Smooth muscle cell (in vitro differentiated cells): ENCODE data around the gene HPRT1. TPM values are rescaled to one million over a fixed set of nuclear protein-coding genes. Genes with fewer than 3 reads are reported as not detected.

Experiments used
- DNase-seq: peaks from one replicate; lab custom pipeline; 2025; ENCODE audit not compliant: unreplicated experiment; lab: John Stamatoyannopoulos, UW
- H2AFZ ChIP-seq: fragments of 200-600 bp; sonication (generic); 2 replicates; pipeline ENCODE4 v1.6.0; 2016; ENCODE audit warnings: antibody characterized with exemption, low read depth, mild to moderate bottlenecking
- H3F3A ChIP-seq: fragments of 200-600 bp; sonication (generic); 2 replicates; pipeline ENCODE4 v1.6.0; 2017; ENCODE audit warnings: antibody characterized with exemption, low read depth
- H3K27ac ChIP-seq: fragments of 200-600 bp; sonication (generic); 2 replicates; pipeline ENCODE4 v1.5.1; 2016; ENCODE audit warnings: low read depth, mild to moderate bottlenecking
- H3K27me3 ChIP-seq: fragments of 200-600 bp; sonication (generic); 2 replicates; pipeline ENCODE4 v1.6.1; 2016; ENCODE audit warnings: low read depth, mild to moderate bottlenecking
- H3K36me3 ChIP-seq: fragments of 200-600 bp; sonication (generic); 2 replicates; pipeline ENCODE4 v1.5.1; 2016; ENCODE audit warnings: low read depth
- H3K4me1 ChIP-seq: fragments of 200-600 bp; sonication (generic); 2 replicates; pipeline ENCODE4 v1.5.1; 2016; ENCODE audit warnings: low read depth
- H3K4me2 ChIP-seq: fragments of 200-600 bp; sonication (generic); 2 replicates; pipeline ENCODE4 v1.6.0; 2016; ENCODE audit warnings: mild to moderate bottlenecking
- H3K4me3 ChIP-seq: fragments of 200-600 bp; sonication (generic); 2 replicates; pipeline ENCODE4 v1.5.1; 2016; ENCODE audit warnings: mild to moderate bottlenecking
- H3K79me2 ChIP-seq: fragments of 200-600 bp; sonication (generic); 2 replicates; pipeline ENCODE4 v1.6.0; 2016; ENCODE audit warnings: low read depth, mild to moderate bottlenecking
- H3K9ac ChIP-seq: fragments of 200-600 bp; sonication (generic); 2 replicates; pipeline ENCODE4 v1.6.0; 2016; ENCODE audit warnings: low read depth
- H3K9me3 ChIP-seq: fragments of 200-600 bp; sonication (generic); replicated peaks from 2 replicates; pipeline ENCODE4 v1.5.1; 2016; ENCODE audit warnings: low read depth
- H4K20me1 ChIP-seq: fragments of 200-600 bp; sonication (generic); 2 replicates; pipeline ENCODE4 v1.6.0; 2016; ENCODE audit warnings: low read depth
- CTCF ChIP-seq: fragments of 200-600 bp; sonication (generic); IDR thresholded peaks from 2 replicates; pipeline ENCODE4 v1.5.1; 2017; ENCODE audit warnings: borderline replicate concordance, mild to moderate bottlenecking, antibody characterized with exemption; ENCODE audit not compliant: insufficient read depth, poor library complexity, severe bottlenecking
- WGBS: methylation state at CpG from one replicate; pipeline ENCODE4 v1.1.7; 2016; ENCODE audit warnings: low lambda C conversion rate; 5-methylcytosine and 5-hydroxymethylcytosine counted together
- polyA plus RNA-seq: library from polyadenylated mRNA; unstranded; fragments of >200 nt; fragmentation: Nextera tagmentation; extraction: Ambion mirVana; gene quantifications from 2 replicates; pipeline ENCODE4 v1.2.1, GENCODE V29; 2016
- total RNA-seq: library from RNA; depleted of rRNA; stranded (reverse); fragments of >200 nt; gene quantifications from 2 replicates; pipeline ENCODE4 v1.2.3, GENCODE V29; 2014

The HPRT1 gene
- total and polyA plus RNA-seq, 2 experiments from 2014 or later, result 12.6 to 16.2 TPM

DNA sequence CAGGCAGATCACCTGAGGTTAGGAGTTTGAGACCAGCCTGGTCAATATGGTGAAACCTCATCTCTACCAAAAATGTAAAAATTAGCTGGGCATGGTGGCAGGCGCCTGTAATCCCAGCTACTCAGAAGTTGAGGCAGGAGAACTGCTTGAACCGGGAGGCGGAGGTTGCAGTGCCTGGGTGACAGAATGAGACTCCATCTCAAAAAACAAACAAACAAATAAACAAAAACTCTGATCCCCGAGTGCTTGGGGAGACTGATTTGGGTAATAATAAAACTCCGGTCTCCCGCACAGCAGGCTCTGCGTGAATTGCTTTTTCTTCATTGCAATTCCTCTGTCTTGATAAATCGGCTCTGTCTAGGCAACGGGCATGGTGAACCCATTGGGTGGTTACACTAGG is 73.4 kb downstream of the HPRT1 start:
- no peaks in the 10 kb centered on the region for H4K20me1 ChIP-seq
- WGBS, result 77% methylated on average over 9 of the region's 9 CpGs
- H3K4me2 ChIP-seq, result no peak overlapping the region

GRCh38 chrX:134533952-134534351 is 74.0 kb downstream of the HPRT1 start:
- WGBS, result 71% methylated on average over 4 of the region's 4 CpGs
- Histone ChIP-seq H4K20me1 (no peaks in the 10 kb centered on the region), H3K36me3 (no peaks in the 10 kb centered on the region), H3K27ac (no peak overlapping the region), H3K27me3 (no peaks in the 10 kb centered on the region), H3K9ac (no peak overlapping the region), H2AFZ (no peak overlapping the region), H3F3A (no peaks in the 10 kb centered on the region), H3K4me2 (no peak overlapping the region), H3K79me2 (no peaks in the 10 kb centered on the region), H3K4me1 (no peaks in the 10 kb centered on the region), H3K4me3 (no peak overlapping the region), H3K9me3 (no peaks in the 10 kb centered on the region)
- TF ChIP-seq CTCF, result no peak
- no peak for DNase-seq

More for the DNA sequence above, 73.4 kb downstream of the HPRT1 start:
- H3F3A ChIP-seq, result no peaks in the 10 kb centered on the region
- H2AFZ ChIP-seq, result no peak overlapping the region
- H3K79me2 ChIP-seq, result no peaks in the 10 kb centered on the region
- no peak for TF ChIP-seq CTCF
- no peaks in the 10 kb centered on the region for H3K4me1 ChIP-seq
- no peaks in the 10 kb centered on the region for H3K27me3 ChIP-seq
- H3K4me3 ChIP-seq, result no peak overlapping the region
- no peaks in the 10 kb centered on the region for H3K36me3 ChIP-seq
- H3K9me3 ChIP-seq, result no peaks in the 10 kb centered on the region
- no peak overlapping the region for H3K9ac ChIP-seq
- H3K27ac ChIP-seq, result no peak overlapping the region
- no peak for DNase-seq

DNA sequence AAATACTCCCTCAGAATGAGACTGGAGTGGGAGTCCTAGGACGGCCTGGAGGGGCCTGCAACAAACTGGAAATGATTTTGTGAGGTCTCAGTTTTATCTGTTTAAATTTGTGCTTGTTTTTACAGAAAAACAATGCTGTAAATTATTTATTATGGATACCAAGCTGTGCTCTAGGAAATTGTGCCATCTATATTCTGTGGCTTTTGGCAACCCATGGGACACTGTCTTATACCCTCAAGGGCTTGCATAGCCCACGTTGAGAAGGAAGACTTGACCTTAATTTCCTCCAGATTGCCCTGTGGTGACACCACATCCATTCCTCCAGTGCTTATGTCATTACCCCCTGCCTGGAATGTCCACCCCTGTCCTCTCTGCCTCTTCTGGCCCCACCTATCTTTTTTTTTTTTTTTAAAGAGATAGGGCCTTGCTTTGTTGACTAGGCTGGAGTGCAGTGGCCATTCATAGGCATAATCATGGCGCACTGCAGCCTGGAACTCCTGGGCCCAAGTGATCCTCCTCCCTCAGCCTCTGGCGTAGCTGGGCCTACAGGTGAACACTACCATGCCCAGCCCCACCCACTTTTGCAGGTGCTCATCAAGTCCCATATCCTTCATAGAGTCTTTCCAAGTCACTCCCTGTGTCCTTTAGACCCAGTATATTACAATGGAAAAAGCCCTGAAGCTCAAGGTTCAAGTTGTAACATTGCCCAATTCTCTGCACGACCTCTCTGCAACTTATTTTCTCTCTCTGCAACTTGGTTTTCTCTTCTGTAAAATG is 77.4 kb downstream of the HPRT1 start:
- no peaks in the 10 kb centered on the region for H3K9me3 ChIP-seq
- no peaks in the 10 kb centered on the region for H3K36me3 ChIP-seq
- H3K79me2 ChIP-seq, result no peaks in the 10 kb centered on the region
- no peak overlapping the region for H3K4me2 ChIP-seq
- DNase-seq, result no peak
- TF ChIP-seq CTCF, result no peak
- 57% methylated on average over 5 of the region's 5 CpGs for WGBS
- H2AFZ ChIP-seq, result no peak overlapping the region
- no peak overlapping the region for H3K9ac ChIP-seq
- H3K27ac ChIP-seq, result peak overlapping the region; percentile 62
- H3K27me3 ChIP-seq, result no peaks in the 10 kb centered on the region
- no peaks in the 10 kb centered on the region for H3F3A ChIP-seq
- no peaks in the 10 kb centered on the region for H4K20me1 ChIP-seq
- H3K4me3 ChIP-seq, result no peak overlapping the region
- no peaks in the 10 kb centered on the region for H3K4me1 ChIP-seq

DNA sequence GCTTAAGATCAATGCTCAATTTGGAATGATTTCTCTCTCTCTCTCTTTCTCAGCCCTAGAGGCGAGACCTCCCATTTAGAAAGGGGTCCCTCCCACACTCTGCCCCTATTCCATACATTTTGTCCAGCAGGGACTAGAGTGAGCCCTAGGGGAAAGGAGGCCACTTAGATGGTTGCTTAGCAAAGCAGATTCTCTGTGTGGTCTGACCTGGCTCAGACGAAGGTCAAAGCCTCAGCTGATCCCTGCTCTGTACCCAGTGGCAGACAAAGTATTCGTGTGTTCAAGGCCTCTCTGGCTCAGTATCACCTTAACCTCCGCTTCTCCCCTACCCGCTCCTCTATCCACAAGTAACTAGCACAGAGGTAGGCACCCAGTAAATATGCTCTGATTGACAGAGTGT is 78.4 kb downstream of the HPRT1 start:
- H3K79me2 ChIP-seq, result no peaks in the 10 kb centered on the region
- H3K9ac ChIP-seq, result no peak overlapping the region
- TF ChIP-seq CTCF, result no peak
- H3K9me3 ChIP-seq, result no peaks in the 10 kb centered on the region
- no peak overlapping the region for H2AFZ ChIP-seq
- DNase-seq, result no peak
- H3K27ac ChIP-seq, result no peak overlapping the region
- H3K4me1 ChIP-seq, result no peaks in the 10 kb centered on the region
- no peaks in the 10 kb centered on the region for H3K27me3 ChIP-seq
- no peak overlapping the region for H3K4me2 ChIP-seq
- WGBS, result 71% methylated on average over 5 of the region's 5 CpGs
- no peaks in the 10 kb centered on the region for H4K20me1 ChIP-seq
- H3K4me3 ChIP-seq, result no peak overlapping the region
- H3K36me3 ChIP-seq, result no peaks in the 10 kb centered on the region
- H3F3A ChIP-seq, result no peaks in the 10 kb centered on the region
